ENCODE data around the gene SCN2B. TPM values are rescaled to one million over a fixed set of nuclear protein-coding genes. Genes with fewer than 3 reads are reported as not detected.

The SCN2B gene
- total and polyA plus RNA-seq, 2 of the 13 experiments (the other 11 are each of a cell fraction or from before 2014, with no cell fraction given), result 0.01 to 0.02 TPM

GRCh38 chr11:118194835-118195627 lies 18.6 kb upstream of the SCN2B start (continued):
- TF ChIP-seq TRAFD1 (CRISPR knock-in tag; IDR thresholded peaks at IDR 0.05; ENCODE audit: borderline replicate concordance) (peak; percentile 75; the same call in 1 of the 2 replicates), ZNF292 (CRISPR knock-in tag; IDR thresholded peaks at IDR 0.05; ENCODE audit: borderline replicate concordance, low read depth) (peak; percentile 90; the same call in 1 of the 2 replicates), ZHX1 (CRISPR knock-in tag; IDR thresholded peaks at IDR 0.05; ENCODE audit: low read depth) (peak; percentile 50; the same call in 1 of the 2 replicates), ZNF574 (CRISPR knock-in tag; IDR thresholded peaks at IDR 0.05) (peak; percentile 77), ZNF609 (CRISPR knock-in tag; IDR thresholded peaks at IDR 0.05; ENCODE audit: borderline replicate concordance) (peak; percentile 85; the same call in 1 of the 2 replicates), MEF2D (CRISPR knock-in tag; IDR thresholded peaks at IDR 0.05) (peak; percentile 89), ETV5 (CRISPR knock-in tag; IDR thresholded peaks at IDR 0.05; ENCODE audit: borderline replicate concordance) (peak; percentile 72; the same call in 1 of the 2 replicates), KAT8 (CRISPR knock-in tag; IDR thresholded peaks at IDR 0.05) (peak; percentile 89)
- TF ChIP-seq, protein P1, sequence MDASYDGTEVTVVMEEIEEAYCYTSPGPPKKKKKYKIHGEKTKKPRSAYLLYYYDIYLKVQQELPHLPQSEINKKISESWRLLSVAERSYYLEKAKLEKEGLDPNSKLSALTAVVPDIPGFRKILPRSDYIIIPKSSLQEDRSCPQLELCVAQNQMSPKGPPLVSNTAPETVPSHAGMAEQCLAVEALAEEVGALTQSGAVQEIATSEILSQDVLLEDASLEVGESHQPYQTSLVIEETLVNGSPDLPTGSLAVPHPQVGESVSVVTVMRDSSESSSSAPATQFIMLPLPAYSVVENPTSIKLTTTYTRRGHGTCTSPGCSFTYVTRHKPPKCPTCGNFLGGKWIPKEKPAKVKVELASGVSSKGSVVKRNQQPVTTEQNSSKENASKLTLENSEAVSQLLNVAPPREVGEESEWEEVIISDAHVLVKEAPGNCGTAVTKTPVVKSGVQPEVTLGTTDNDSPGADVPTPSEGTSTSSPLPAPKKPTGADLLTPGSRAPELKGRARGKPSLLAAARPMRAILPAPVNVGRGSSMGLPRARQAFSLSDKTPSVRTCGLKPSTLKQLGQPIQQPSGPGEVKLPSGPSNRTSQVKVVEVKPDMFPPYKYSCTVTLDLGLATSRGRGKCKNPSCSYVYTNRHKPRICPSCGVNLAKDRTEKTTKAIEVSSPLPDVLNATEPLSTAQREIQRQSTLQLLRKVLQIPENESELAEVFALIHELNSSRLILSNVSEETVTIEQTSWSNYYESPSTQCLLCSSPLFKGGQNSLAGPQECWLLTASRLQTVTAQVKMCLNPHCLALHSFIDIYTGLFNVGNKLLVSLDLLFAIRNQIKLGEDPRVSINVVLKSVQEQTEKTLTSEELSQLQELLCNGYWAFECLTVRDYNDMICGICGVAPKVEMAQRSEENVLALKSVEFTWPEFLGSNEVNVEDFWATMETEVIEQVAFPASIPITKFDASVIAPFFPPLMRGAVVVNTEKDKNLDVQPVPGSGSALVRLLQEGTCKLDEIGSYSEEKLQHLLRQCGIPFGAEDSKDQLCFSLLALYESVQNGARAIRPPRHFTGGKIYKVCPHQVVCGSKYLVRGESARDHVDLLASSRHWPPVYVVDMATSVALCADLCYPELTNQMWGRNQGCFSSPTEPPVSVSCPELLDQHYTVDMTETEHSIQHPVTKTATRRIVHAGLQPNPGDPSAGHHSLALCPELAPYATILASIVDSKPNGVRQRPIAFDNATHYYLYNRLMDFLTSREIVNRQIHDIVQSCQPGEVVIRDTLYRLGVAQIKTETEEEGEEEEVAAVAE (CRISPR knock-in tag; IDR thresholded peaks at IDR 0.05; ENCODE audit: borderline replicate concordance), result peak; percentile 68; the same call in 1 of the 2 replicates
